GM18858 (cell line): ENCODE results near the gene ACADS.
"Not testable (repeated sequence)": the region's sequence is repeated elsewhere in the genome, so short reads cannot be mapped to it uniquely, and the experiment has no call there.

ENCODE experiments used
- ATAC-seq: cut with Tn5 transposase; IDR thresholded peaks from one replicate; pipeline ENCODE4 v1.9.1; 2021; ENCODE audit not compliant: unreplicated experiment

ACADS gene

DNA sequence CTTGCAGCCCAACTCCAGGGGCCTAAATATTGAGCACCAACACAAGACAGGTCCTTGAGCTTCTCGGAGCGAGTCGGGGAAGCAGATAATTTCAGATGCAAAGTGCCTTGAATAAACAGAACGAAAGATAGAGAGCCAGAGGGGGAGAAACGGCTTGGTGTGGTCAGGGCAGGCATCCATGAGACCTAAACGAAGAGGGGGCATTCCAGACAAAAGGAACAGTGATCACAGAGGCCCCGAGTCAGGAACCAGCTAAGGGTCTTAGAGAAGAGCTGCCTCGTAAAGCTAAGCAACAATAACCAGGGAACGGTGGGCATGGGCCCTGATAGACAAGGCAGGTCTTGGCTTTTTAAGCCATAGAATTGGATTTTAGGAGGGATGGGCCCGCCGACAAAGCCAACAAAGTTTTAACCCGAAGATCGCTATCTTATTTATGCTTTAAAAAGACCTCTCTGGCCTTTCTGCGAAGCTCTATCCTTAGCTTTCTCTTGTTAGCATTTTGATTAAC is 421 bp upstream of the ACADS start:
- no peak for ATAC-seq

DNA sequence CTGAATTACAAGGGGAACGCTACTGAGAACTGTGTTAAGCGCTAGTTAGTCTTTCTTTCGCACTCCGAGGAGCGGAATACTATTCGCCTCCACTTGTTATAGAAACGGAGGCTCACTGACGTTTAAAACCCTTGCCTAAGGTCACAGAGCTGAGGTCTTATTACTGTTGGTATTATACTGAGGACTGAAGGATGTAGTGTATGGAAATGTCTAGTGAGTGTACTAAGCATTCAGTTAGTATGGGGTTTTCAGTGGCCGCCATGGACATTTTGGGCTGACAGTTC is 826 bp downstream of the ACADS start:
- ATAC-seq = no peak

DNA sequence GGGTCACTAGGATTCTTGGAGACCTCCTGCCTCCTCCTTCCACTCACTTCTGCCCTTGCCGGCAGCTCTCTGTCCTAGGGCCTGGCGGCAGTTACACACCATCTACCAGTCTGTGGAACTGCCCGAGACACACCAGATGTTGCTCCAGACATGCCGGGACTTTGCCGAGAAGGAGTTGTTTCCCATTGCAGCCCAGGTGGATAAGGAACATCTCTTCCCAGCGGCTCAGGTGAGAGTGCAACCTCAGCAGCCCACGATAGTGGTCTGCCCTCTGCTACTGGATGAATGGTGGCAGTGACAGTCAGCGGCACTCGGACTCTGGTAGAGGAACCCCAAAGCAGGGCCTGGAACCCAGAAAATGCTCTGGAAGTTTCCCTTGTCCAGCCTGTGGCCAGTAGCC is 1.3 kb downstream of the ACADS start:
- ATAC-seq = no peak

DNA sequence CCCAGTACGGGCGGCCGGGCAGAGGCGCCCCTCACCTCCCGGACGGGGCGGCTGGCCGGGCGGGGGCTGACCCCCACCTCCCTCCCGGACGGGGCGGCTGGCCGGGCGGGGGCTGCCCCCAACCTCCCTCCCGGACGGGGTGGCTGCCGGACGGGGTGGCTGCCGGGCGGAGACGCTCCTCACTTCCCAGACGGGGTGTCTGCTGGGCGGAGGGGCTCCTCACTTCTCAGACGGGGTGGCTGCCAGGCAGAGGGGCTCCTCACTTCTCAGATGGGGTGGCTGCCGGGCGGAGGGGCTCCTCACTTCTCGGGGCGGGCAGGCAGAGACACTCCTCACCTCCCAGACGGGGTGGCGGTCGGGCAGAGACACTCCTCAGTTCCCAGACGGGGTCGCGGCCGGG is 6.6 kb downstream of the ACADS start:
- not testable (repeated sequence) for ATAC-seq

DNA sequence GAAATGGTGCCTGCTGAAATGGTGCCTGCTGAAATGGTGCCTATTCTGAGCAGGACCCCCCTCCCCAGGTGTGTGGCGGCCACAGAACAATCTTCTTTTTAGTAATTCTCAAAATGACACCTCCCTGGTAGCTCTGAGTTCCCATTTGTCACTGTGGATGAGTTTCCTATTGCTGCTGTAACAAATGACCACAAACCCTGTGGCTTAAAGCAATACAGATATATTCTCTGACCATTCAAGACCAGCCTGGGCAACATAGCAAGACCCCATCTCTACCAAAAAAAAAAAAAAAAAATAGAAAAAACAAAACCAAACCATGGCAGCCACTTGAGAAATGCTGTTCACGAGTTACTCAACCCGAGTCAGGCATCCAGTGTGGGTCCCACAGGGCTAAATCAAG is 7.9 kb downstream of the ACADS start:
- no peak for ATAC-seq

DNA sequence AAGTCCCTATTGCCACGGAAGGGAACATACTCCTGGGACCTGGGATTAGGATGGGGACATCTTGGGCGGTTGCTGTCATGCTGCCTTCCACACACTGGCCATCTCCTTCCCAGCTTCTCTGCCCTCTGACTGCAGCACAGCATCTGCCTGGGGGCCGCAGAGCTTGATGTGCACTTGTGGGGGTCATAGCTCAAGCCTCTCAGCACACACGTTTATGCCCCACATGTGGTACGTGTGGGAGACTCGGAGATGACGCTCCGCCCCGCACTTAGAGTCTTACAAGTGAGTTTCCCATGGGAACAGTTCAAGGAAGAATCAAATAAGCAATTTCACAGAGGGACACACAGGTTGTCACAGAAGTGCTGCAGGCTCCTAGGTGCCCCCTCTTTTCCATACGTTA is 8.6 kb downstream of the ACADS start:
- ATAC-seq = no peak

DNA sequence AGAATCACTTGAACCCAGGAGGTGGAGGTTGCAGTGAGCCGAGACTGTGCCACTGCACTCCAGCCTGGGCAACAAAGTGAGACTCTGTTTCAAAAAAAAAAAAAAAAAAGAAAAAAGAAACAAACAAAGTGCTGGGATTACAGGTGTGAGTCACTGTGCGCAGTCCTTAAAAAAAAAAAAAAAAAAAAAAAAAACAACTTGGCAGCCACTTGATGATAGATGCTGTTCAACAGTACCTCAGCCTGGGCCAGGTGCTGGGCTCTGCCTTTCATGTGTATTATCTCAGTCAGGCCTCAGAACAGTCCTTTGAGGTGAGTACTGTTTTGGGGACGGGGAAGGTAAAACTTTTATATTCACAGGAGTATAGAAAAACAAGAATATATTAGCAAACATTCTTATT is 9.6 kb downstream of the ACADS start:
- ATAC-seq = no peak

DNA sequence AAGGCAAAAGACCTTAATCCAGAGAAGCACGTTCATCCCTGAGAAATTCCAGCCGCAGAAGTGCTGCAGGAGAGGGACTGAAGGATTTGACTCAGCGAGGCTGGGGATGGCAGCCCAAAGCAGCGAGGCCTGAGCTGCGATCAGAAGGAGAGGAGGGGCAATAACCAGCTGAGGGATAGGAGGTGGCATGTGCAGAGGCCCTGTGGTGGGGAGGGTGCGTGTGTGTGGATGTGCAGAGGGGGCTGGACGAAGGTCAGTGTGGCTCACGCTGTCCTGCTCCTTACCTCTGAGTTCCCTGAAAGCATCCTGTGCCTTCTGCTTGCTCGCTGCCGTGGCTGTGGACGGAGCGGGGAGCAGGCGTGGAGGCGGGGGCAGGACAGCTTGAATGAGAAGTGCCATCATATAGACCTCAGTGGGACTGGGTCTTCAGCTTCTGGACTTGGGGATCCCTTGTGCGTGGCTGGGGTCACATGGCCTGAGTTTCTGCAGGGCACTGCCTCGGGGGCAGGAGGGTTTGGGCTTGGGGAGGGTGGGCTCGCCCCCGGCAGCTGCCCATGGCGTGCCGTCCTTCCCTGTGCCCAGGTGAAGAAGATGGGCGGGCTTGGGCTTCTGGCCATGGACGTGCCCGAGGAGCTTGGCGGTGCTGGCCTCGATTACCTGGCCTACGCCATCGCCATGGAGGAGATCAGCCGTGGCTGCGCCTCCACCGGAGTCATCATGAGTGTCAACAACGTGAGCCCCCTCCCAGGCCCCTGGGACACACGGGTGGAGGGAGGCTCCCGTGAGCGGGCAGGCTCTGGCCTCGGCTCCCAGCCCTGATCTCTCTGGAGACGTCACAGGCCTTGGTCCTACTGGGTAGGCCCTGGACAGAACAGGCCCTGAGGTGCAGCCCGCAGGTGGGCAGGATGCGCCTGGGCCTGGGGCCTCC is 11.0 kb downstream of the ACADS start:
- no peak for ATAC-seq

DNA sequence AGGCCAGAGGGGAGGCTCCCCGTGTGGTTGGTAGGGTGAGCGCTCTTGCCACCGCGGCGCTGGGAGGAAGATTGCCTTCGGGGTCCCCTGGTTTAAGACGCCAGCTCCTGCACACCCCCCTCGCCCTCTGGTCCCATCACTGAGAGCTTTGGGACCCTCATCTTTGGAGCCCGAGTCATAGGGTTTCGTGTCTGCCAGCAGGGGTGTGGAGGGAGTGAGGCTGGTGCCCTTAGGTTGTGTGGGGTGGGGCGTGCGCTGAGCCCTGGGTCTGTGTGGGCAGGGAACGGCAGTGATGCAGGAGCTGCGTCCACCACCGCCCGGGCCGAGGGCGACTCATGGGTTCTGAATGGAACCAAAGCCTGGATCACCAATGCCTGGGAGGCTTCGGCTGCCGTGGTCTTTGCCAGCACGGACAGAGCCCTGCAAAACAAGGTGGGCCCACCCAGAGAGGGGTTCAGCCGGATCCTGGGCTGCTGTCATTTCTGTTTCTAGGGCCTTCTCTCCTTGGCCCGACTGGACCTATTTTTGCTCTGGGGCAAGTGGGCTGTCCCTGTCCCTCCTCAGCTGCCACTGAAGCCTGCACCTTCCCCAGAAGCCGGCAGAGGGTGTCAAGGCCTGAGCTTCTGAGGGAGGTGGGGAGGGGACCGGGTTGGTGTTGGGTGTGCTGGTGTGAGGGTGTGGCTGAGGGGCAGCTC is 12.1 kb downstream of the ACADS start:
- no peak for ATAC-seq

DNA sequence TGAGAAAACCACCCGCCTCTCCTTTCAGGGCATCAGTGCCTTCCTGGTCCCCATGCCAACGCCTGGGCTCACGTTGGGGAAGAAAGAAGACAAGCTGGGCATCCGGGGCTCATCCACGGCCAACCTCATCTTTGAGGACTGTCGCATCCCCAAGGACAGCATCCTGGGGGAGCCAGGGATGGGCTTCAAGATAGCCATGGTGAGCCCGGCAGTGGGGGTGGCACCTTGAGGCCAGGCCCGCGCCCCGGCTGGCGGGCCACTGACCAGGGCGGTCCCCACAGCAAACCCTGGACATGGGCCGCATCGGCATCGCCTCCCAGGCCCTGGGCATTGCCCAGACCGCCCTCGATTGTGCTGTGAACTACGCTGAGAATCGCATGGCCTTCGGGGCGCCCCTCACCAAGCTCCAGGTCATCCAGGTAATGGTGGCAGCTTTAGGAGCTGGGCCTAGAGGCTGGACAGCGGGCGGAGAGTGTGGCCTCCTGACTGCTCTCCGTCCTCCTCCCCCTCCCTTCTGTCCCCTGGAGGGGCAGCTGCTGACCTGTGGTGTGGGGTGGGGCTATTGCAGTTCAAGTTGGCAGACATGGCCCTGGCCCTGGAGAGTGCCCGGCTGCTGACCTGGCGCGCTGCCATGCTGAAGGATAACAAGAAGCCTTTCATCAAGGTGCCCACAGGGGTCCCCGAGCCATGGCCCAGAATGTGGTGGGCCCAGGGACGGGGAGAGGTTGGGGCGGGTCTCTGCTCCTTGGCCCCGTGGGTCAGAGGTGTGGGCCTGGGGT is 12.8 kb downstream of the ACADS start:
- ATAC-seq = no peak

DNA sequence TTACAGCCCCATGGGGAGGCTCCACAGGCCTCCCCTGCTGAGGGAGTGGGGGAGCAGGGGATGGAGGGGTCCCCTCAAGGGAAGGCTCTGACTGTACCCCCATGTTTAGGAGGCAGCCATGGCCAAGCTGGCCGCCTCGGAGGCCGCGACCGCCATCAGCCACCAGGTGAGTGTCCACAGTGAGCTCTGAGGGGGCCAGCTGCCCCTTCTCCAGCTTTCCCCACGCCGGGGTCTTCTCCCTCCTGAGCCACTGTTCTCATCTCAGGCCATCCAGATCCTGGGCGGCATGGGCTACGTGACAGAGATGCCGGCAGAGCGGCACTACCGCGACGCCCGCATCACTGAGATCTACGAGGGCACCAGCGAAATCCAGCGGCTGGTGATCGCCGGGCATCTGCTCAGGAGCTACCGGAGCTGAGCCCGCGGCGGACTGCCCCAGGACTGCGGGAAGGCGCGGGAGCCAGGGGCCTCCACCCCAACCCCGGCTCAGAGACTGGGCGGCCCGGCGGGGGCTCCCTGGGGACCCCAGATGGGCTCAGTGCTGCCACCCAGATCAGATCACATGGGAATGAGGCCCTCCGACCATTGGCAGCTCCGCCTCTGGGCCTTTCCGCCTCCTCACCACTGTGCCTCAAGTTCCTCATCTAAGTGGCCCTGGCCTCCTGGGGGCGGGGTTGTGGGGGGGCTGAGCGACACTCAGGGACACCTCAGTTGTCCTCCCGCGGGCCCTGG is 13.6 kb downstream of the ACADS start:
- no peak for ATAC-seq

DNA sequence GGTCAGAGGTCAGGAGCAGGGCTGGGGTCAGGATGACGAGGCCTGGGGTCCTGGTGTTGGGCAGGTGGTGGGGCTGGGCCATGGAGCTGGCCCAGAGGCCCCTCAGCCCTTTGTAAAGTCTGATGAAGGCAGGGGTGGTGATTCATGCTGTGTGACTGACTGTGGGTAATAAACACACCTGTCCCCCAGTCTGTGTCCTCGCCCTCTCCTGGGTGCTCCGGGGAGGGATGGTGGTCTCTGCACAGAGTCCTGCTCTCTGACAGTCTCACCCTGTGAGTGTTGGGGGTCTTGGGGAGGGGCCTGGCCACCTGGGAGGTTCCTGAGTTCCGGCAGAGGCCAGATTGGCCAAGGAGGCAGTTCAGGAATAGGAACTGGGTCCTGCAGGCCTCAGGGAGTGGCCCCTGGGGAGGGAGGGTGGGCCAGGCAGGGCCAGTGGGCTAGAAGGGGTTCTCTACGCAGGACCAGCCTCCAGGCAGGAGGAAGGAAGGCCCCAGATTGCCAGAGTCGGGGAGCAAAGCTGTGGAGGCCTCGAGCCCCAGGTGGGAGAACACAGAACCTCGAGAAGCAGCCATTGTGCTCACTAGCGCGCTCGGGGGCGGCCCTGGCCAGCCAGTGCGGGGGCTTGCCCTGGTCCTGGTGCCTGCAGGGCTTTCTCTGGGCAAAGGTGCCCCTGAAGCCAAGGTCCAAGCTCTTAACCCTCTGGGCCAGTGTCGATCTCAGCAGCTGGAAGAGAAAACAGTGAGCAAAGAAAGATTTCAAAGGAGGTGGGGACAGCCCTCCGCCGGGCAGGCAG is 14.4 kb downstream of the ACADS start:
- ATAC-seq = no peak

DNA sequence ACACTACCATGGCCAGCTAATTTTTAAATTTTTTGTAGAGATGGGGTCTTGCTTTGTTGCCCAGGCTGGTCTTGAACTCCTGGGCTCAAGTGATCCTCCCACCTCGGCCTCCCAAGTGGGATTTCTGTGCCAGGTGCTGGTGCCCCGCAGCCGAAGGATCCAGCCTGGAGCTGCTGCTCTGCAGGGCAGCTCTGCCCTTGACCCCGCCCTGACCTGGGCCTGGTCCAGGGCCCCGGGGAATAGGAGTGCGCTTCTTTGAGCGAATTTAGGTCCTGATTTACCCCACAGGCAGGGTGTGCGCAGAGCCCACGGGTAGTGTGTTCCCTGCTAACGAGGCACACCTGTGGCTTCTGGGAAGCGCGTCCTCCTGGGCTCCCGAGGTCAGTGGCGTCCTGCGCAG is 15.2 kb downstream of the ACADS start:
- ATAC-seq = no peak

DNA sequence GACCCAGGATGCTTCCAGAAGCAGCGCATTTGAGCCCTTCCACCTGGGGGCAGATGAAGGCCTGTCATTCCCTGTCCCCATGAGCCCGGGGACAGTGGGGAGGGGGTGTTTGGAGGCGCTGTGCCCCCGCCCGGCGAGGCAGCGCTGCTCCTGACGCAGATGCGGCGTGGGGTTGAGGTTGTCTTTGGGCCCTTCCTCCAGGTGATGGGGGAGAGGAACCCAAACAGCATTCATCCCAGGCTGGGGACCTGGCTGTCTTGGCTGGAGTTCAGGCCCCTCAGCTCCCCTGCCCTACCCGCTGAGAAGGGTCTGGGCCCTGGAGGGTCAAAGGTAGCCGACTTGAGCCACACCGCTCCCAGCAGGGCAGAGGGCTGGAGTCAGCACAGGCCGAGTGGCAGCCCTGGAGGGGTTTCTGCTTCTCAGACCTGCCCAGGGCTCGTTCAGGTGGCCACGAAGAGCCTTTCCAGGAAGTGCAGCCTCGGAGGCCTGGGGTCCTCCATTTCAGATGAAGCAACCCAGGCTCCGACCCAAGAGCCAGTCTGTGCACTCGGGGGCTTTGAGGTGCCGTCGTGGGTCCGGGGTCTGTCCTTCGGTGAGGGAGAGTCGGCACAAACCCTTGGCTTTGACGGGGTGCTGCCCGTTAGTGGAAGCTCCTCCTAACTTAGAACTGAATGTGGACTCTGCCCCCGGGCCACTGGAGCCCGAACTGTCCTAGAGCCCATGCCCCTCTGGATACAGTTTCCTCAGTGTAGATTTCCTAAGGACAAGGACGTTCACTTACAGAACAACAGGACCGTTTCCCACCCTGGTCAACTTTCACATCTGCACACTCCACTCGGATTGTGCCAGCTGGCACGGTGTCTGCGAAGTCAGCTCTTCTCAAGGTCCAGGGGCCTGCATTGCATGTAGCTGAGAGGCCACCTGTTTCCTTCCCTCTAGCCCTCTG is 16.1 kb downstream of the ACADS start:
- no peak for ATAC-seq

DNA sequence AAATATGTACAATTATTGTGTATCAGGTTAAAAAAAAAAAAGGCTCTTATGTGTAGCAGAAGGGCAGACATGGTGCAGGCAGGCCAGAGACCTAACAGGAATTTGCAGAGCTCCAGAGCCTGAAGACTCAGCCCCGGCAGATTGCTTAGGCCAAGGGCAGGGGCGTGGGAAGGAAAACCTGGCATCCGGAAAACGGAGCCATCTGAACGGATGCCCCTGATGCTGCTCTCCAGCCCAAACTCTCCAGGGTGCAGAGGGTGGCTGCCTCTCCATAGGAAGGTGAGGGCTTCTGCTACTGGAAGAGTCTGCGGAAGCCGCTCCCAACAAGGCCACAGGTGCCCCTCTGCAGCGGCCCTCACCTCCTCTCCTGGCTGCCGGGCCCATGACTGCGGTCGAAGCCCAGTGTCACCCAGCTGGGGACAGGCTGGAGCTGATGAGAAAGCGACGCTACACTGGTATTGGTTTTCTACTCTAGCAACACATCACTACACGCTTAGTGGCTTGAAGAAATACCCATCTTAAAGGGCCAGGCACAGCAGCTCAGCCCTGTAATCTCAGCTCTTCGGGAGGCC is 19.4 kb downstream of the ACADS start:
- ATAC-seq = no peak

DNA sequence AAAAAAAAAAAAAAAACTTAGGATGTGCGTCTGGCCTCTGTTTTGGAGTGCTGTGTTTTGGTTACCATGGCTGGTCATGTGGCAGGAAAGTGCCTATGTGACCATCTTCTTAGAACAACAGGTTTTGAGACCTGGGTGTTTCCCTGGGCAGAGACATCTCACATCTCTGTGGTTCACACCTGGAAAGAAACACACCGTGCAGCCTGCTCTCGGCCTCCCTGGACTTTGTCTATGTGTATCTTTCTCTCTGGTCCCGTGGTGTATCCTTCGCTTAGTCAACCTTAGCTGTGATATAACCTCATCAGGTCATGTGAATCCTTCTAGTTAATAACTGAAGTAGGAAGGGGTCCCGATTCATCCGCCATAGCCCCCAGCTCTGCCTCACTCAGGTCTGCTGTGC is 22.6 kb downstream of the ACADS start:
- no peak for ATAC-seq

DNA sequence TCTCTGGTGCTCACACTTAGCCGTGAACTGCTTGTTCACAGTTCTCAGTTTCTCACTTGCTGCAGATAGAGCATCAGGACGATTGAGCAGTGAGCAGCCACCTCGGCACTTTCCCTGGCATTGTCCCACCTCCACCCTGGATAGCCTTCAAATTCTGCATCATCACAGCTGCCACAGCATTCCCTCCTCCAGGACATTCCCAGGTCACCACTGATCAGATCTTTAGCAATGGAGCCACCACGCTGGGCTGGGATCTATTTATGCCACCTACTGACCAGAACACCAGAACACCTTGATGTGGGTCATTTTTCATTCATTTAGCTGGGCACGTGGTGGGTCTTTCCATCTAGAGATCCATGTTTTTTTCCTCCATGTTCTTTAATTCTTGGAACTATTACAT is 23.6 kb downstream of the ACADS start:
- ATAC-seq = no peak

DNA sequence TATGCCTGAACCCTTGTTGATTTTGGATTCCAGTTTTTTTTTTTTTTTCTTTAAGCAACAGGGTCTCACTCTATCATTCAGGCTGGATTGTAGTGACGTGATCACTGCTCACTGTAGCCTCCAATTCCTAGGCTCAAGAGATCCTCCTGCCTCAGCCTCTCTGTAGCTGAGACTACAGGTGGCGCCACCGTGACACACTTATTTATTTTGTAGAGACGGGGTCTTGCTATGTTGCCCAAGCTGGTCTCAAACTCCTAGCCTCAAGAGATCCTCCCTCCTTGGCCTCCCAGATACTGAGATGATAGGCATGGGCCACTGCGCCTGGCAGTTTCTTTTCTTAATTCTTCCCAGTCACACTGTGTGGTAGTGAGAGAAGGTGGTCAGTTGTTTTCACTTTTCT is 25.2 kb downstream of the ACADS start:
- no peak for ATAC-seq

DNA sequence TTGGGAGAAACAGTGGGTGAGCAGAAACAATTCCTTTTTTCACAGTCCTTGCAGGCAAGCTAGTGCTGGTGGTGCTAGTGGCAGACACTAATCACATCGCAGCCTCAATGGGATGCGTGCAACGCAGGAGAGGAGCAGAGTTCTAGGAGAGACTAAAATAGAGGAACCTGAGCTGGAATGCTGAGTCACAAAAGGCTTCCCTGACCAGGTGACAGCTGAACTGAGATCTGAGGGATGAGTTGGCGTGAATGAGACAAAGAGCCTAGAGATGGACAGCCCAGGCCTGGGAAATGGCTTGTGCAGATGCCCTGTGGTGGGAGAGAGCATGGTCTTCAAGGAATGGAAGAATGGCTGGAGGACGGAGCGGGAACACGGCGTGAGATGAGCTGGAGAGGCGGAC is 25.8 kb downstream of the ACADS start:
- no peak for ATAC-seq
